Globus pallidus (tissue), 1 donor: ENCODE measurements around the gene POM121L2.

ENCODE experiments used
- DNase-seq: peaks from one replicate; pipeline ENCODE4 v3.0.0-alpha.2; 2015; ENCODE audit warnings: low spot score

Gene POM121L2

GRCh38 chr6:27312146-27312949 is at the start of gene POM121L2:
Gene POM121L2, minus strand, starts transcription at chr6:27312273. Its CDS starts 103 bp downstream, at chr6:27312170.
- DNase-seq: no peak

- no peak for DNase-seq
These were observed 47.2 kb upstream of the POM121L2 start for GRCh38 chr6:27359231-27359630.

DNA sequence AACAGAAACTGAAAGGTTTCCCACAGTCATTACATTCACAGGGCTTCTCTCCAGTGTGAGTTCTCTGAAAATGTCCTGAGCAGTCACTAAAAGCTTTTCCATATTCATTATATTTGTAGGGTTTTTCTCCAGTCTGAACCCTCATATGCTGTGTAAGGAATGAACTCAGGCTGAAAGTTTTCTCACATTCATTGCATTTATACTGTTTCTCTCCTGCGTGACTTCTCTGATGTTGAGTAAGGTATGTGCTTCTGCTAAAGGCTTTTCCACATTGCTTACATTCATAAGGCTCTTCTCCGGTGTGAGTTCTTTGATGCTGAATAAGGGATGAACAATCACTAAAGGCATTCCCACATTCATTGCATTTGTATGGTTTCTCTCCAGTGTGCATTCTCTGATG is 46.7 kb upstream of the POM121L2 start:
- DNase-seq: no peak

- no peak for DNase-seq
These were observed 40.8 kb upstream of the POM121L2 start for GRCh38 chr6:27352850-27353249.

GRCh38 chr6:27334141-27334540 is 22.1 kb upstream of the POM121L2 start:
- no peak for DNase-seq

DNA sequence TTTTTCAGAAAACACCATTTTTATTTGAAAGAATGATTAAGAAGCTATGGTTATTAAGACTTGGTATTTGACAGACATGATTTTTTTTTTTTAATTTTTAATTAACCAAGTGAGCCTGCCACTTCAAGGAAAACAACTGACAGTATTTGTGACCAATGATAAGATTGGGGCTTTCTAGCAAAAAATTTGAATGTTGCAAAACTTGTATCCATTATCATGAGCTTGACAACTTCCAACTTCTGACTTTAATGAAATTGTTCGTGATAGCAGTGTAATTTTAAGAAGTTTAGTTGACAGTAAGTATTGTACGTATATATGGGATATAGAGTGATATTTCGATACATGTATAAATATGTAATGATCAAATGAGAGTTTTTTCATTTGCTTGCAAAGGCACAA is 21.6 kb upstream of the POM121L2 start:
- DNase-seq: no peak

GRCh38 chr6:27332692-27333641 is 20.9 kb upstream of the POM121L2 start:
- peak; percentile 21 for DNase-seq

- no peak for DNase-seq
These were observed 15.1 kb upstream of the POM121L2 start for GRCh38 chr6:27327023-27327738.

- no peak for DNase-seq
These were observed 9.8 kb upstream of the POM121L2 start for GRCh38 chr6:27321901-27322300.

DNA sequence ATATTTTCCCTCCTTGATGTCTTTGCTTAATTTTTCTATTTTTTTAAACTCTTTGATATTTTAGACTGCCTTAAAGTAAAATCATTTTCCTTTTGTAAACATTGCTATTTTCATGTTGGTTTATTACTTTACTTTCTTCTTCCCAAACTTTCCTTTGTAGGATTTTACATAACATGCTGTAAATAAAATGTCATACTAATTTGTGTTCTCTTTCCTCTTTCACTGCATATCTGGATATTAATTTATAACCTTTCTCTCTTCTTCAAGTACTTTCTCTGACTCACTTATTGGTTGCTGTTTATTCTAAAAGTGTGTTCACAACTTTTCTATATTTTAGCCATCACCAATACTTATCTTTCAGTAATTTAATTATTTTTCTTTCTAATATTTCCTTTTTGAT is 9.3 kb upstream of the POM121L2 start:
- DNase-seq: no peak

DNA sequence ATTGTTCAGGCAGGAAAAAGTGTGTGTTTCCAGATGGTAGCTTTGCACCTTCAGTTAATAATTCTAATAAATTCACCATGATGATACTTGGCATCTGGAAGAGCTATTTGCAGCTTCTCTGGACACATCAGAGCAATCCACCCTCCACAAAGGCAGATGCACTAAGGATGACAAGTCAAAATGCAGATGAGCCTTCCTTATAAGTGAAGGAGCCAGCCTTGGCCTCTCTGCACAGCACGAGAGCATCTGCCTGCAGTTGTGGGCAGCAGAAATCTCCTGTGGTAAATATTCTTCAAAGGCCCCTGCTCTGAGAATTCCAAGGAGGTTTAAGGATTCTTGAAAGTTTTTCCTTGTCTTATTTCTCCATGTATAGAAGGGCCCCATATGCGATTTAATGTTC is 6.9 kb upstream of the POM121L2 start:
- DNase-seq: no peak

- DNase-seq: no peak
These were observed 2.0 kb upstream of the POM121L2 start for GRCh38 chr6:27314046-27314445.

DNA sequence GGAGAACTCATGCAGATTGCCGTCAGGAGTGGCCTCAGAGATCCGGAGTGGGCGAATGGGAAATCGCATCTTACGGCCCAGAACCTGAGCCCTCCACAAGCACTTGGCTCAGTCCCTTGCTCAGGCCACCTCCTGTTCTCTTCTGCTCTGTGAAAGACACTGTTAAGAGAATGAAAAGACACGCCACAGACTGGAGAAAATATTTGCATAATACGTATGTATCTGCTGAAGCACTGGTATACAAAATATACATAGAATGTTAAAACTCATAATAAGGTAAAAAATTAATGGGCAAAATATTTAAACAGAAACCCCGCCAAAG is 838 bp upstream of the POM121L2 start:
- no peak for DNase-seq

DNA sequence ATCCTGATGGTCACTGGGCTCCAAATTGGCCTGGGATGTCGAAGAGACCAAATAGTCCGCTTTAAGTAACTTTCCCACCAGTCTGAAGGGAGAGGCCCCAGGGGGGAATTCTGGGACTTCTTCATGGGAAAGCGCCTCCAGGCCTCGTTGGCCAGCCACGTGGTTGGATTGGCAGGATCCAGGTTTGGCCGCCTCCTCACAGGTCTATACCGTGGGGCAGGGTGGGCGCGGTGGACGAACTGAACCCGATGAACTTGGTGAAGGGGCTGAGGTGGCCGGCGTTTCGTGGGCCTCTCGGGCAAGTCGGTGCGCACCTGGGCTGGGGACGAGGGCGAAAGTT is 297 bp downstream of the POM121L2 start:
- DNase-seq: no peak

DNA sequence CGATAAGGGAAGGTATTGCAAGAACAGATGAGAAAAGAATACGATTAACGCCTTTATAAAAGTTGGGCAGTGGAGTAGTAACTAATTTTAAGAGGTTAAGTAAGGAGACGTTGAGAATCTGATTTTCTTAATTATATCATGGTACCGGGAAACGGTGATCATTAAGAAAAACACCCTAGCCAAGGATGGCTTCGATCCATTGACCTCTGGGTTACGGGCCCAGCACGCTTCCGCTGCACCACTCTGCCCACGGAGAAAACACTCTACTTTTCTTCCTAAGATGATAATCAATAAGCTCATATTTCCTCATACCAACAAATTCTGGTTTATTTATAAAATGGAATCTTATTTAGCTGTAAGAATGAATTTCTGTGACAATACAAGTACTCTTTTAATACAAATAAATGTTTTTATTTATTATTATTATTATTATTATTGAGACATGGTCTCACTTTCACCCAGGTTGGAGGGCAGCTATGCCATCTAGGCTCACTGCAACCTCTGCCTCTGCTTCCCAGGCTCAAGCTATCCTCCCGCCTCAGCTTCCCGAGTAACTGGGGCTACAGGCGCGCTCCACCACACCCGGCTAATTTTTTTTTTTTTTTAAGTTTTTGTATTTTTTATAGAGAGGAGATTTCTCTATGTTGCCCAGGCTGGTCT is 8.3 kb downstream of the POM121L2 start:
- no peak for DNase-seq

DNA sequence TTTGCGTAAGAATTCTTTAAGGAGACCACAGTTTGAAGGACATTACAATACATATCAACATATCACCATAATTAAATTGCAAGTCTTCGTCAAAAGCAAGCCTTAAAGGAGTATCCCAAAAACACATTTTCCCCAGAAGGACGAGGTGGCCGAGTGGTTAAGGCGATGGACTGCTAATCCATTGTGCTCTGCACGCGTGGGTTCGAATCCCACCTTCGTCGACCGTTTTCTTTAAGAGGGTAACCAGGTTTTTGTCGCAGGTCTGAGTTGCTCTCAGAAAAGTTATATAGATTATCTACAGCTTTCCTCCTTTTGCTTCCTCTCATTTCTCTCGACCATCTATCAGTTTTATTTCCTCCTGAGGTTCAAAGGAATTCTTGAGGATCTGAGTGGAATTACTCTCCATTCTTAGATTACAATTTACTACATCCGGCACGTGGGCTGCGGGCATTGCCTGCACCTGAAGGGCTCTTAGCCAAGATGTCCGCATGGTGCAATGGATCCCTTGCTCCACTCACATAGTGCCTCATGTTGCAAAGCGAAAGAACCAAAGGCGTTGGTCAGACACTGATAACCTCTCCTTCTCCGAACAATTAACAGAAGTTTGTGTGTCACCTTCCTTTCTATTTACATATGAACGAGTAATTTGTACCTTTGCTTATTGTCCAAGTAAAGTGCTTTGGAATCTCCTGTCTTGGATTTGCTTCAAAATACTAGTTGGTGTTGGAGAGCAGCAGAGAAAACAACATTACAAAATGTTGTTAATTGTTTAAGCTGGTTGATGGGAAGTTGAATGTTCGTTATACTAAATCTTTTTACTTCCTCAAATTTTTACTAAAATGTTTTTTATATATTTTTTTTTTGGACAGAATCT is 14.0 kb downstream of the POM121L2 start:
- DNase-seq: no peak

GRCh38 chr6:27297484-27297856 is 14.6 kb downstream of the POM121L2 start:
- DNase-seq: no peak

DNA sequence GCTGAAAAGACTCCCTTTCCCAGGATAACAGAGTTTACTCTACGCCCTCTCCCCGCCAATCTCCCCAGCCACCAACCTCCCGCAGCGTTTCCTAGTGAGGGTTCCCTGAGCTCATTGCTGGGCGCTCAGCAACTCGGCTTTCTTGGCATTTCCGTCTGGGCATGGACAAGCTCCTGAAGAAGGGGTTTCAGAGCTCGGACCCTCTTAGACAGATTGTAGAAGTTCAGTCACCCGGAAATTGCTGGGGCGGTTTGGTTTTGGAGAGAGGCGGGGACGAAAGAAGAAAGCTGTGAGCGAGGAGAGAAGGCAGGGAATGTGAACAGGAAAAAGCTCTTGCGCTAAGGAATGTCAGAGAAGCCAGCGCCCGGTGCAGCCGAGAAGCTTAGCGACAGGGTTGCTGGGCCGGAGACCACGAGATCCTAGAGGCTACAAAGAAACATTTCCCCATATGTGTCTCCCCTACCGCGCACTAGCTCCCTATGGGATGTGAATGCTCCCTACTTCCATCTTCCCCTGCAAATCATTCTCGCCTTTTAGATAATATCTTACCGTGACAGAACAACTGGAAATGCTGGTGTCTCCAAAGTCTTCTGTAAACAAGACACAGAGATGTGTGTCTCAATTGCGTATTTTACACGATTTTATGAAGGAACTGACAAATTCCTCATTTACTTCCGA is 15.8 kb downstream of the POM121L2 start:
- no peak for DNase-seq

- no peak for DNase-seq
These were observed 16.6 kb downstream of the POM121L2 start for GRCh38 chr6:27295301-27296079.

- no peak for DNase-seq
These were observed 17.7 kb downstream of the POM121L2 start for GRCh38 chr6:27294409-27294808.
